Effector memory CD8-positive, alpha-beta T cell (primary cell): ENCODE measurements around the gene UBB.
"Not testable (repeated sequence)": the region's sequence is repeated elsewhere in the genome, so short reads cannot be mapped to it uniquely, and the experiment has no call there.

Source experiments
- ATAC-seq: fragments of 150-1000 bp; cut with Tn5 transposase; replicated peaks from 2 replicates; pipeline ENCODE4 v1.10.0; 2021; ENCODE audit warnings: mild to moderate bottlenecking, moderate library complexity
- DNase-seq, 3 experiments: peaks; one replicate each; pipeline ENCODE4 v3.0.0; 2021
- H3K27ac Mint-ChIP-seq, 2 donors: one replicate each; pipeline ENCODE4 v1.8.0; 2022; ENCODE audit warnings: mild to moderate bottlenecking in 2 of 2, mixed read lengths in 2 of 2, moderate library complexity in 2 of 2
- H3K27me3 Mint-ChIP-seq, 2 donors: one replicate each; pipeline ENCODE4 v1.8.0; 2022; ENCODE audit warnings: mixed read lengths in 2 of 2
- H3K36me3 Mint-ChIP-seq: one replicate; pipeline ENCODE4 v1.8.0; 2022; ENCODE audit warnings: mild to moderate bottlenecking, moderate library complexity, mixed read lengths; ENCODE audit not compliant: insufficient read depth
- H3K4me1 Mint-ChIP-seq, 2 donors: one replicate each; pipeline ENCODE4 v1.8.0; 2022; ENCODE audit warnings: low read depth in 2 of 2, mixed read lengths in 2 of 2
- H3K4me3 Mint-ChIP-seq, 2 donors: one replicate each; pipeline ENCODE4 v1.8.0; 2022; ENCODE audit warnings: mild to moderate bottlenecking in 2 of 2, mixed read lengths in 2 of 2, moderate library complexity in 2 of 2
- H3K9me3 Mint-ChIP-seq, 2 donors: one replicate each; pipeline ENCODE4 v1.8.0; 2022; ENCODE audit warnings: mixed read lengths in 2 of 2

The UBB gene

GRCh38 chr17:16383772-16384287, 2.9 kb downstream of the UBB start:
- Mint-ChIP-seq H3K9me3 (no peaks in the 10 kb centered on the region), H3K4me1 (peaks cover 38 to 46% of the 10 kb centered on the region in 2 donors)

GRCh38 chr17:16384557-16384956, 3.7 kb downstream of the UBB start:
- no peaks in the 10 kb centered on the region for H3K9me3 Mint-ChIP-seq
- peaks cover 39% of the 10 kb centered on the region for H3K36me3 Mint-ChIP-seq
- H3K4me1 Mint-ChIP-seq: peaks cover 38 to 46% of the 10 kb centered on the region in 2 donors
- DNase-seq (no peak), ATAC-seq (no peak)
- H3K27ac Mint-ChIP-seq: peak overlapping the region in 1 of 2 donors; percentile 69
- no peak overlapping the region for H3K4me3 Mint-ChIP-seq
- H3K27me3 Mint-ChIP-seq: no peaks in the 10 kb centered on the region

More at GRCh38 chr17:16383772-16384287, 2.9 kb downstream of the UBB start:
- Mint-ChIP-seq H3K27me3 (no peaks in the 10 kb centered on the region), H3K36me3 (peaks cover 39% of the 10 kb centered on the region), H3K27ac (peak overlapping the region in 1 of 2 donors; percentile 81), H3K4me3 (peak overlapping the region; percentile 22 to 99)
- ATAC-seq: no peak
- DNase-seq: no peak

GRCh38 chr17:16386126-16386507, 5.2 kb downstream of the UBB start:
- not testable (repeated sequence) for H3K27me3 Mint-ChIP-seq, ATAC-seq, DNase-seq, H3K9me3 Mint-ChIP-seq
- Mint-ChIP-seq H3K36me3 (peaks cover 29% of the 10 kb centered on the region), H3K27ac (peak overlapping the region; percentile 31 to 88), H3K4me1 (peaks cover 32 to 38% of the 10 kb centered on the region in 2 donors), H3K4me3 (peak overlapping the region; percentile 90 to 92)

GRCh38 chr17:16391451-16391850, 10.6 kb downstream of the UBB start:
- Mint-ChIP-seq H3K36me3 (peaks cover 3% of the 10 kb centered on the region), H3K4me3 (no peak overlapping the region), H3K4me1 (peaks cover 5 to 7% of the 10 kb centered on the region in 2 donors), H3K27me3 (no peaks in the 10 kb centered on the region), H3K27ac (no peak overlapping the region), H3K9me3 (no peaks in the 10 kb centered on the region)
- ATAC-seq (no peak), DNase-seq (no peak)

- H3K27me3 Mint-ChIP-seq, H3K9me3 Mint-ChIP-seq, H3K27ac Mint-ChIP-seq, ATAC-seq, H3K4me1 Mint-ChIP-seq, DNase-seq, H3K4me3 Mint-ChIP-seq, H3K36me3 Mint-ChIP-seq: not testable (repeated sequence)
Observed at GRCh38 chr17:16392491-16392890, 11.6 kb downstream of the UBB start.

GRCh38 chr17:16395887-16396286, 15.0 kb downstream of the UBB start:
- H3K27me3 Mint-ChIP-seq: peaks cover 9 to 11% of the 10 kb centered on the region in 2 donors
- H3K4me1 Mint-ChIP-seq, ATAC-seq, H3K36me3 Mint-ChIP-seq, H3K9me3 Mint-ChIP-seq, H3K27ac Mint-ChIP-seq, DNase-seq, H3K4me3 Mint-ChIP-seq: not testable (repeated sequence)

GRCh38 chr17:16396693-16397092, 15.8 kb downstream of the UBB start:
- H3K9me3 Mint-ChIP-seq, ATAC-seq, H3K4me3 Mint-ChIP-seq, H3K36me3 Mint-ChIP-seq, DNase-seq, H3K27ac Mint-ChIP-seq, H3K4me1 Mint-ChIP-seq: not testable (repeated sequence)
- H3K27me3 Mint-ChIP-seq: peaks cover 9 to 12% of the 10 kb centered on the region in 2 donors

- DNase-seq (no peak), ATAC-seq (no peak)
- Mint-ChIP-seq H3K4me1 (peaks cover 0 to 1% of the 10 kb centered on the region in 2 donors), H3K27ac (no peak overlapping the region), H3K9me3 (no peaks in the 10 kb centered on the region), H3K27me3 (peaks cover 9 to 12% of the 10 kb centered on the region in 2 donors), H3K36me3 (peaks cover 2% of the 10 kb centered on the region), H3K4me3 (no peak overlapping the region)
Observed at GRCh38 chr17:16398270-16399267, 17.7 kb downstream of the UBB start.

- not testable (repeated sequence) for H3K4me3 Mint-ChIP-seq, H3K9me3 Mint-ChIP-seq, DNase-seq, H3K4me1 Mint-ChIP-seq, ATAC-seq, H3K36me3 Mint-ChIP-seq, H3K27ac Mint-ChIP-seq
- H3K27me3 Mint-ChIP-seq: peaks cover 7 to 27% of the 10 kb centered on the region in 2 donors
Observed at GRCh38 chr17:16403847-16404246, 23.0 kb downstream of the UBB start.

- Mint-ChIP-seq H3K27ac (no peak overlapping the region), H3K4me3 (peak overlapping the region; percentile 46 to 54), H3K9me3 (no peaks in the 10 kb centered on the region), H3K36me3 (peaks cover 6% of the 10 kb centered on the region), H3K27me3 (peaks cover 0 to 25% of the 10 kb centered on the region in 2 donors), H3K4me1 (peaks cover 4 to 6% of the 10 kb centered on the region in 2 donors)
- DNase-seq (no peak), ATAC-seq (no peak)
Observed at GRCh38 chr17:16406742-16407674, 26.1 kb downstream of the UBB start.

GRCh38 chr17:16407911-16408588, 27.2 kb downstream of the UBB start:
- Mint-ChIP-seq H3K4me1 (peaks cover 4 to 6% of the 10 kb centered on the region in 2 donors), H3K9me3 (no peaks in the 10 kb centered on the region), H3K4me3 (peak overlapping the region; percentile 9 to 14), H3K27me3 (peaks cover 0 to 25% of the 10 kb centered on the region in 2 donors), H3K36me3 (peaks cover 6% of the 10 kb centered on the region), H3K27ac (no peak overlapping the region)
- DNase-seq (no peak), ATAC-seq (no peak)

GRCh38 chr17:16415031-16415924, 34.4 kb downstream of the UBB start, which contains the start of gene TRPV2:
TSS of gene TRPV2 (plus strand) at chr17:16415571. CDS start at chr17:16417669, 2,098 bp downstream.
- H3K27ac Mint-ChIP-seq: peak within 1 kb of the TSS; percentile 98 to 99
- H3K36me3 Mint-ChIP-seq: peaks cover 41% of the 10 kb centered on the region
- peak; percentile 39 to 51 (median 40) for DNase-seq
- peak within 1 kb of the TSS; percentile 94 to 97 for H3K4me3 Mint-ChIP-seq
- no peaks in the 10 kb centered on the region for H3K27me3 Mint-ChIP-seq
- peaks cover 38 to 41% of the 10 kb centered on the region in 2 donors for H3K4me1 Mint-ChIP-seq
- no peaks in the 10 kb centered on the region for H3K9me3 Mint-ChIP-seq
- ATAC-seq: peak; percentile 43
